ENCODE data around the gene NR2C1.
A peak's percentile ranks its signal among the peaks of the same experiment; 100 is the strongest.

NR2C1 gene

DNA sequence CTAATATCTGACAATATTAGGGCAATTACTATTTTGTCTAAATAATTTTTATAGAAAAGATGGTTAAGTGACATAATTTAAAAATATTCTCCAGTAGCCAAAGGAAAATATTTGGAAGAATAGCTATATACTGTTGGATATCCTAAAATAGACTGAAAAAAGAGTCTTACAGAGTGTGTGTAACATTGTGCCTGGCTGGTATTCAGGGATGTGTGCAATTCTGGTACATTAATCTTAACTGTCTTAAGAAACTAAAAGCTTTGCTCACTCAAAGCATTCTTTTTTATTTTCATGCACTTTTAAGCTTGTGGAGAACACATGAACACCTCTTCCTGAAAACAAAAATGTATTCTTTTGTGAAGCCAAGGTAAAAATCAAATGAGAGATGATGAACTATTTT is 10.1 kb upstream of the NR2C1 start:
- DNase-seq: no peak

DNA sequence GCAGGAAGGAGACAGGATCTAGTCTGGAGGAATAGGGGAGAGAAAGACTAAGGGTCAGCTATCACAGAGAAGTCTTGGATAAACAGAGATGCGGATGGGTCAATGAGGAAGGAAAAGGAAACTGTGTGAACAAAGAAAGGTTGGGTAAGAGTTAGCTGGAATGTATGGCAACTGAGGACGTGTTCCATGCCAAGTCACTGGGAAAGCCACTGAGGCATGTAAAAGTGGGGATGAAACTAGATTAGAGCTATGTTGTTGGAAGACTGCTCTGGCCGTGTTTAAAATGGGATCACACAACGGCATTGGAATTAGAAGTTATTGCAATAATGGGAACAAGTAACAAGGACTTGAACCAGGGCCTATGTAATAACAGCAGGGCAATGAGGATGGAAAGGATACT is 3.9 kb upstream of the NR2C1 start:
- no peak for DNase-seq

DNA sequence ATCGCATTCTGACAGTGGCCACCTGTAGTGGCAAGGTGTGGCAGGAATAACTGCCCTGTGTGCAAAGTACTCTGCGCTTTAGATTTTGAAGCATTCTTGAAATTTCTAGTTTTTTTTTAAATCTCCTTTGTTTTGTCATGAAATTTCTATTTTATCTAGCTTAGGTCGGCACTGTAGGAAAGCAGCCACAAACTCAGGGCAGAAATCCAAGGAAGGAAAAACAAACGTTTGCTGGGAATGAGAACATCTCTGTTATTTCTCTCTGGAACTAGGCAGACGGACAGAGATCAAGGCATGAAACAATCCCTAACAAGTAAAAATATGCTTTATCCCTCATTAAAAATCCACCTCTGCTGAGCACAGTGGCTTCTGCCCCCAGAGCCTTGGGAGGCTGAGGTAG is 1.3 kb upstream of the NR2C1 start:
- no peak for DNase-seq

DNA sequence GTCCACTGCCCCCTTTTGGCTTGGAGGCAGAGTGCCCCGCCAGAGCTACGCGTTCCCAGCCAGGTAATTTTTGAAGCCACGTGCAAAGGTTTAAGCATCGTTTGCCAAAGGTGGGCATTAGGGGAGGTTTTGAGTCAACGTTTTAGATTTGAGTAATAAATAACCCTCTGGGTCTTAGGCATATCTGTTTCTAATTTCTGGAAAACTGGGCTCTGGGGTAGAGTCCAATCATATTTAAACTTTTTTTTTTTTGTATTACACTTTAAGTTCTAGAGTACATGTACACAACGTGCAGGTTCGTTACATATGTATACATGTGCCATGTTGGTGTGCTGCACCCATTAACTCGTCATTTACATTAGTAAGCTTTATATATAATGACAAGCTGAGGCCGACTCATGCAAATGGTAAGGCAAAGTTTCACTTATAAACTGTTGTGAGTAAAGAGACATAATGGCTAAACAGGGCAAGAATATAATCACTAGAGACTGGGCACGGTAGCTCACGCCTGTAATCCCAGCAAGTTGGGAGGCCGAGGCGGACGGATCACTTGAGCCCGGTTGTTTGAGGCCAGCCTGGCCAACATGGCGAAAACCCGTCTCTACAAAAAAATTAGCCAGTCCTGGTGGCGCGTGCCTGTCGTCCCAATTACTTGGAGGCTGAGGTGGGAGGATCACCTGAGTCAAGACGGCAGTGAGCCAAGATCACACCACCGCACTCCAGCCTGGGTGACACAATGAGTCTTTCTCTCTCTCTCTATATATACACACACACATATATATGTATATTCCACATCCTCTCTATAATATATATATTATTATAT is 491 bp upstream of the NR2C1 start:
- DNase-seq: no peak

DNA sequence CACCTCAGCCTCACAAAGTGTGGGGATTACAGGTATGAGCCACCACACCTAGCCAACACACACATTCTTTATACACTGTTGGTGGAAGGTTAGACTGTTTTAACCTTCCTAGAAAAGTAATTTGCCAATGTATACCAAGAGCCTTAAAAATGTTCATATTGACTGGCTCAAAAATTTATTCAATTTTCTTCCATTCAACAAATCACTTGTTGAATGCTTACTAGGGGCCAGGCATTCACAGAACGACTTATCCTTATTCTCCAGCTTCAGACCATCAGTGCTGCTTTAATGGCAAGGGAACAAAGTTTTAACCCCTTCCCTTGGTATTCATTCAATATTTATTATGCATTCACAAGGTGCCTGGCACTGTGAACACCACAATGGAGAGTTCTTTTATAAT is 3.0 kb downstream of the NR2C1 start:
- no peak for DNase-seq

DNA sequence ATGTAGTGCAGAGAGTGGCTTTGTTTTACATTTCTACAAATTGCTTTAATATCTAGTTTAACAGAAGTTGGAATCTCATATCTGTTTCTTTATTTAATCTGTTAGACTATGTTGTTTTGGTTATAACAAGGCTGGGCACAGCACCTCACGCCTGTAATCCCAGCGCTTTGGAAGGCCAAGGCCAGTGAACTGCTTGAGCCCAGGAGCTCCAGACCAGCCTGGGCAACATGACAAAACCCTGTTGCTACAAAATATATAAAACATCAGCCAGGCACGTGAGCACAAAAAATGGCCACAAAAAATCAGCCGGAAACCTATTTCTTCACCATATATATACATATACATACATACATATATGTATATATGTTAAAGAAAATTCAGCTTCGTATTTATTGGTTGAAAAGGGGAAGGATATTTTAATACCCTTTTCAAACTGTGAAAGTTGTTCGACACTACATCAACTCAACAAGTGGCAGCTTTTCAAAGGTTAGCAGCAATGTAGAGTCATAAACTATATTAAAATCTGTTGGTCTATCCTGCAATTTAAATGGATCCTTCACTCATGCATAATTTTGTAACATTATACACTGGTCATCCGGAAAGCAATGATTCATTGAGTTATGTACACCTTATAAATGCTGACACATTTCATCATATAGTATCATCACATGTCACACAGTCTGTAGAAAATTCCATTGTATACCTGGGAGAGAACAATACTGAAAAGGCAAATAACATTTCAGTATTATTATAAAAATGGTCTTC is 7.1 kb downstream of the NR2C1 start:
- no peak for DNase-seq

DNA sequence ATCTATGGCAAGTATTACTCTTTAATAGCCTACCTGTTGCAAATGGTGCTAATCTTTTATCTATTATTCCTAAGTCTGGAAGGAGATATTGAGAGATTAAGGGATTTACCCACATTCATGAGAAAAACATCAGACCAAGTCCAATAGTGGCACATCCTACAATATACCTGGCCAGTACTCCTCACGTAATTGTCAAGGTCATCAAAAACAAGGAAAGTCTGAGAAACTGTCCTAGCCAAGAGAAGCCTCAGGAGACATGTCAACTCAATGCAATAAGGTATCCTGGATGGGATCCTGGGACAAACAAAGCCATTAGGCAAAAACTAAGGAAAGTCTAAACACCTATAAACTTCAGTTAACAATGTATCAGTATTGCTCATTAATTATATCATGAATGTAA is 12.5 kb downstream of the NR2C1 start:
- DNase-seq: no peak

DNA sequence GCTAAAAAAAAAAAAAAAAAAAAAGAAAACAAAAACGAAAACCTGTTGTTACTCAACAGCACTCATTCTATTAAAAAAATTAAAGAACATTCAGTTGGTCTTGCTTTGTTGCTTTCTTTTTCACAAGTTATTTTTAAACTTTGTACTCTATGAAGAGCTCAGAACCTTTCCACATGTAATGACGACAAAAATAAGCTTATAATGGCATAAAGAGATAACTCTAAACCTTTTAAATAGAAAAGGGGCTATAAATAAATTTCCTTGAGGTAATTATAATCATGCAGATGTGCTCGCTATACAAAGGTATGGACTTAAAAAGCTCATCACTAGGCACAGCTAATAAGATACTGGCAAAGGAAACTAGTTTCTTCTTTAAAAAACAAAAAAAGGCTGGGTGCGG is 13.4 kb downstream of the NR2C1 start:
- no peak for DNase-seq

DNA sequence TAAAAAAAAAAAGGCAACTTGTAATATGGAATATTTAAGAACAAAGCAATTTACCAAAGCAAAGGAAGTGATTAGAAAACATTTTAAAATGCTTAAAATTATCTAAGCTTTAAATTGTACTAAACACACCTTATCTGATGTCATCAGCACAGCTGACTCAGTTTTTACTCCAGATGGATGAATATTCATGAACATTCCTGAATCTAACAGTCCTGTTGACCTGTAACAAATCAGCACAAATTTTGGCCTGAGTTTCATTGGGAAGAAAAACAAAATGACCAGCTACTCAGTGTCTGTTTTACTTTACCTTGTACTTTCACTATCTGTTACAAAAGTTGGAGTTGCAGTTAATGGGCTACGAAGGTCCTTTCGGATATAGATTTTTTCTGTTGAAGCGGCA is 16.0 kb downstream of the NR2C1 start:
- DNase-seq: no peak

DNA sequence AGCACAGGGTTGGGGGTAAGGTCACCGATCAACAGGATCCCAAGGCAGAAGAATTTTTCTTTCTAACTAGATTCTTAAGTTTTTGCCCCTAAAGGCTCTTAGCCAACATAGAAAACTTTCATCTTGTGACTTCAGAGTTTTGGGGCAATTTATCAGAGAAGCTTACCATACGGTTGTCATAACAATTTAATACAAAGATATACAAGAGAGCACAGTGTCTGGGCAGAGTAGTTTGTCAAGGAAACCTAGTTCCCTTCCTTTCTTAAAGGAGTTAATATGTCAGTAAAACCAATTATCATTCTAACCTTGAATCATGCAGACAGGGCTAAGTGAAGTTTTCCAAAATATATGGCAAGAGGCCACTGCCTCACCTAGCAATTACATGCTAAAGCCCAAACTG is 18.4 kb downstream of the NR2C1 start:
- DNase-seq: no peak

DNA sequence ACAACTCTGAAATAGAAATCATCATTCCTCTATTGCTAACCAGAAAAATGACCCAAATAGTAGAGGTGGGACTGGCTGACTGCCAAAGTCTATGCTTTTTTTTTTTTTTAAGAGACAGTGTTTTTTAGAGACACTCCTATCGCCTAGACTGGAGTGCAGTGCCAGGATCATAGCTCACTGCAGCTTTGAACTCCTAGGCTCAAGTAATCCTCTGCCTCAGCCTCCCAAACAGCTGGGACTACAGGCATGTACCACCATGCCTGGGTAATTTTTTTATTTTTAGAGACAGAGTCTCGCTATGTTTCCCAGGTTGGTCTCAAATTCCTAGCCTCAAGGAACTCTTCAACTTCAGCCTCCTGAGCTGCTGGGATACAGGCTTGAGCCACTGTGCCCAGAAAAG is 19.2 kb downstream of the NR2C1 start:
- DNase-seq: no peak

DNA sequence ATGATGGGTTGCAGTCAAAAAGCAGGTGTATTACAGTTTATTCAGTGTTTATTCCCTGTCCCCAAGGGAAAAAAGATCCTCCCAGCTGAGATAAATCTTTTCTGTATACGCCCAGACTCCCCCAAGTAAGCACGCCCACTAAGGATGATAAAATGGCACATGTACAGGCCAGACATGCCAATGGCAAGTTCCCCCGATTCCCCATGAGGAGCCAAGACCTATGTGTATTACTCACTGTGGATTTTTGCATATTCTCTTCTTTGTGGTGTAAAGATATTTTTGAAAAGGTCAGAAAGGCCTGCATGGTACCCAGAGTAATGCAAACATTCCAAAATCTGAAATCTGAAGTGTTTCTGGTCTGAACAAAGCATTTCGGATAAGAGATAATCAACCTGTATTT is 22.2 kb downstream of the NR2C1 start:
- no peak for DNase-seq

DNA sequence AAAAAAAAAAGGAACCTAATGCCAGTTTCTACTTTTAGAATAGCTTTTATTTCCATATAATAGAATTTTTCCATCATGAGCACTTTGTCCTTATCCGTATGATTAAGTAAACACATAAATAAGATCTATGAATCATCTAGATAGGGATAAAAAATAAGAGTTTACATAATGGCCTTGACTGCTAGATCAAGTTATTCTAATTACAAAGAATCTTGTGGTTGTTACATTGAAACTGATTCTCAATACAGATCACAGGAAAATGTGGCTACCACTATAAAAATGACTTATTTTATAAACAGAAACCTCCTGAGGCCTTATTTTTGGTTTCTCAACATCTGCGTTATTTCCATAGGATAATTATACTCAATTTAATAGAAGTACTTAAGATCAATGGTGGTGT is 35.5 kb downstream of the NR2C1 start:
- no peak for DNase-seq

DNA sequence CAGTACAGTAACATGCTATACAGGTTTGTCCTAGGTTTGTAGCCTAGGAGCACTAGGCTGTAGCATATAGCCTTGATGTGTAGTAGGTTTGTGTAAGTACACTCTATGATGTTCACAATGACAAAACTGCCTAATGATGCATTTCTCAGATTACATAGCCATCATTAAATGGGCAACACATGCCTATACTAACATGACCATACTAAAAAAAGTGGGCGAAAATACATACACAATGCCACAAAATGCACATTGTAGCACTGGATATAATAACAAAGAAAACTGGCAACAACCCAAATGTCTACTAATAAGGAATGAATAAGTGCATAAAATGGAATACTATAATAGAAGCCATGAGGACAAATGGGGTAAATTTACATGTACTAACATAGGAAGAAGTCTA is 38.7 kb downstream of the NR2C1 start:
- DNase-seq: no peak

DNA sequence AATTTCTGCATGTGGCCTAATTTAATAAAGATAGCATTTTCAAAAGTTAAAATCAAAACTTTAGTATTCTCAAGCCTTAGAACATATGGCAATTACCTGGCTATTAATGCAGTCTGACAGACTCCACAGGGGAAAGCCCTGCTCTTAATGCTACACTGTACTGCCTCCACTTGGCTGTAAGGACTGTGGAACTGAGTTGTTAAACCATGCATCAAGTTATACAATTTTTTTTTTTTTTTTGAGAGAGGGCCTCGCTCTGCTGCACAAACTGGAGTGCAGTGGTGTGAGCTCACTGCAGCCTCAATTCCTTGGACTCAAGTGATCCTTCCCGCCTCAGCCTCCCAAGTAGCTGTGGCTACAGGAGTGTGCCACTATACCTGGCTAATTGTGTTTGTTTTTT is 50.9 kb downstream of the NR2C1 start:
- DNase-seq: no peak

DNA sequence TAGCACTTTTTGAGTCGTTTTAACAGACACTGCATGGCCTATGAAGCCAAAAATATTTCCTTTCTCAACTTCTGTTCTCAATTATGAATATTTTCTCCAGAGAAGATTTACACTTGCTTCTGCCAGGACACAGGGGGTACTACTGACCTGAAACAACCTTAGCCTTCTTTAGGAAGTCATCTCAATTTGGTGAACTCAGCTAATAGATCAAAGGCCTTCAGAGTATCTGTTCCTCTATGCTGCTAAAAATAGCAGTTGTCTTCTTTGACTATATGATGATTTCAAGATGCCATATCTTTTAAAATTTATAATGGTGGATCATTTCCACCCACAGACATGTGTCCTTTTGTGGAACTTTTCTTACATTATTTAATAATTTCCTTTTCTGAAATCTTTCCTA is 55.9 kb downstream of the NR2C1 start:
- DNase-seq: no peak

DNA sequence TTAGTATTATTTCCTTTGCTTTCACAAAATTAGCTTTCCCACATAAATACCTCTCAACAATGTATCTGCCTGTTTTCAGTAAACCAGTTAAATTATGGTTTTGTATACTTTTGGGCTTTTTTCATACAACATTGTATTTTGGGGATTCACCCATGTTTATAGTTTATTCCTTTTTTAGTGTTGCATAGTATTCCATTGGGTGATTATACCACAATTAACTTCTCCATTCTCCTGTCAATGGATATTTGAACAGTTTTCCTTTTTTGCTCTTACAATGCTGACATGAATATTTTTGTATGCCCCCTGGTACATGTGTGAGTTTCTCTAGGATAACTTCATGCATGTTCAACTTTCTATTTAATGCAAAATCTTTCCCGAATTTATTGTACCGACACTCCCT is 57.3 kb downstream of the NR2C1 start:
- no peak for DNase-seq

DNA sequence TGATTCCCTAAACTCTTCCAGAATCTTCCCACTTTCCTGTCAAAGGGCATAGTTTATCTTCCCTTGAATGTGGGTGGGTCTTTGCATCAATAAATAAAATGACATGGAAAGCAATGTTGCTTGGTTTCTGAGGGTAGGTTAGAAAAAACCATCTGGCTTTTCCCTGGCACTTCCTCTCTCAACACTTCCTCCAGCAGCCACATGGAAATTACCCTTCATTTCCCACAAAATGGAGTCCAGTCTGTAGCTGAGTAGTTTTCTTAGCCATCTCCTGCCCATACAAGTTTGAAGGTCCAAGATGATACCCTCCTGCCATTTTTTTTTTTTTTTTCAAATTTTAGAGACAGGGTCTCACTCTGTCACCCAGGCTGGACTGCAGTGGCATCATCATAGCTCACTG is 58.9 kb downstream of the NR2C1 start:
- DNase-seq: no peak

DNA sequence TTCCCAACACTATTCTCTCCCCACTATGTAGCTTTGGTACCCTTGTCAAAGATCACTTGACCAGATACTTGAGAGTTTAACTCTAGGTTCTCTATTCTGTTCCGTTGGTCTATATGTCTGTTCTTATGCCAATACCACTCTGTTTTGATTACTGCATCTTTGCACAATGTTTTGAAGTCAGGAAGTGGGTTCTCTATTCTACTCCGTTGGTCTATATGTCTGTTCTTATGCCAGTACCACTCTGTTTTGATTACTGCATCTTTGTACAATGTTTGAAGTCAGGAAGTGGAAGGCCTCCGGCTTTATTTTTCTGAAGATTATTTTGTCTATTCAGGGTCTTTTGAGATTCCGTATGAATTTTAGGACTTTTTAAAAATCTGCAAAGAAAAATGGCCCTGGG is 67.2 kb downstream of the NR2C1 start:
- no peak for DNase-seq

DNA sequence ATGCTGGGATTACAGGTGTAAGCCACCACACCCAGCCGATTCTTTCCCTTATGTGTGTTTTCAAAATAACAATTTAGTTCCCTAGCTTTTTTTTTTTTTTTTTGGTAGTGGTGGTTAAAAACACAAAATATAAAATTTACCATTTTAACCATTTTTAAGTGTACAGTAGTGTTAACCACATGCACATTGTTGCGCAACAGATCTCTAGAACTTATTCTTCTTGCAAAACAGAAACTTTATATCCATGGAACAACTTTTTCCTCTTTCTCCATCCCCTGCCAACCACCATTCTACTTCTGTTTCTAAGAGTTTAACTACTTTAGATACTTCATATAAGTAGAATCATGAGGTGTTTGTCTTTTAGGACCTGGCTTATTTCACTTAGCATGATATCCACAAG is 68.8 kb downstream of the NR2C1 start:
- DNase-seq: no peak

DNA sequence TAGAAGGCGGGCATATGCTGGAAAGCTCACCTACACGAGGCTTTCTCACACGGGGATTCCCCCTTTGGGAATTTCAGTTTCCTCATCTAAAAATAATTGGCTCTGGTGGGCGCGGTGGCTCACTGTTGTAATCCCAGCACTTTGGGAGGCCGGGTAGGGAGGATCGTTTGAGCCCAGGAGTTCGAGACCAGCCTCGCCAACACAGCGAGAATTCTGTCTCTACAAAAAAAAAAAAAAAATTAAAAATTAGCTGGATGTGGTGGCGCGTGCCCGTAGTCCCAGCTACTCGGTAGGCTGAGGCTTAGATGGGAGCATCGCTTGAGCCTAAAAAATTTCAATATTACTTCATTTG is 69.5 kb downstream of the NR2C1 start:
- no peak for DNase-seq

DNA sequence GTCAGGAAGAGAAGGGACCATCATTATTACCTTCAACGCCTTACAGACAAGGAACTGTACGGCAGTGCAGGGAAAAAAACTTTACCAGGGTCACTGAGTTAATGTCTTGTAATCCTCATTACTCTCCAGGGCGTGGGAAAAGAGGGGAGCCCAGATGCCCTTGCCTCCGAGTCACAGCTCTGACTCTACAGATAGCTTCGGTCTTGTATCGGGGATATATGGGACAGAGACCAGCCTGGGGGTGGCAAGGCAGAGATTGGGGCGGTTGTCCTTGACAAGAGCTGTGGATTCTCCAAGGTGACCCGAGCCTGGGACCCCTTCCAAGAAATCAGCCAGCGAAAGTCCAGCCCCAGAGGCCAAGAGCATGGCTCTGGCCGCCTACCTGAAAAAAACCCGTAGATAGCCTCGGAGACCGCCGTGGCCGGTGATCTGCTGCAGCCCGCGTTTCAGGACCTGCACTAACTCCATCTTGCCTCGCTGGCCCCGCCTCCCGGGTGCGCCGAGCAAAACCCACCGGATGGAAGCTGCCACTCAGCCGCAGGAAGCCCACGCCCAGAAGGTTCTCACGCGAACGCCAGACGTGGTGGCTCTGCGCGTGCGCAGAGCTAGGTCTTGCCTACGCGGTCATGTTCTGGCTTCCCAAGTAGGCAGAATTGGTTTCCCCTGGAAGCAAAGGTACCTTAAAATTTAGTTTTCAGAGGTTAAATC is 70.1 kb downstream of the NR2C1 start, which contains the start of gene NDUFA12:
NDUFA12 (minus strand) TSS at position 485 of the 708 bp plus-strand sequence; CDS start at position 468, 17 bp downstream.
- DNase-seq: peak; percentile 95

DNA sequence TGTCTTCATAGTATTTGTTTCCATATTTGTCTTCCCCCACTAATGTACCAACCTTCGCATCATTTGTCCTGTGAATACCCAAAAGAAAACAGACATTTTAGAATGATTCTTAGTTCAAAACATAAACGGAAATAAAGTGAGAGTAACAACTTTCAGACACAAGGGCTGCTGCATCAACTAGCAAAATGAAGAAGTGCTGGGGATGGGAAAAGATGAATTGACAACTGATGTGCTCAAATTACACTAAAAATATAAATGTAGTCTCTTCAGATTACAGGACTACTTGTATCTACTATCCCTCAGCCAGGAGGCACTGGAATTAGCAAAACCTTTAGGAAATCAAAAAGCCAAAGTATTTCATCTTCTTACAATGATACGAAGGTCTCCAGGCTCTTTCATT is 70.7 kb downstream of the NR2C1 start:
- DNase-seq: no peak

DNA sequence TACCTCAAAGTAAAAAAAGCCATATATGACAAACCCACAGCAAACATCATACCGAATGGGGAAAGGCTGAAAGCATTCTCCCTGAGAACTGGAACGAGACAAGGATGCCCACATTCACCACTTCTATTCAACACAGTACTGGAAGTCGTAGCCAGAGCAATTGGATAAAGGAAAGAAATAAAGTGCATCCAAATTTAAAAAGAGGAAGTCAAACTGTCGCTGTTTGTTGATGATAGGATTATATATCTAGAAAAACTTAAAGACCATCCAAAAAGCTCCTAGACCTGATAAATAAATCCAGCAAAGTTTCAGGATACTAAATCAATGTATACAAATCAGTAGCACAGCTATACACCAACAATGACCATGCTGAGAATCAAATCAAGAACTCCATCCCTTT is 75.1 kb downstream of the NR2C1 start:
- no peak for DNase-seq
